ENCODE results near the gene RABGAP1L.
"Not testable (repeated sequence)": the region's sequence is repeated elsewhere in the genome, so short reads cannot be mapped to it uniquely, and the experiment has no call there.

The RABGAP1L gene

GRCh38 chr1:174837386-174837785, 678.1 kb downstream of the RABGAP1L start:
- no peak for DNase-seq (ENCODE audit: extremely low read depth in 1 of 2, low read depth in 1 of 2)

GRCh38 chr1:174839211-174839610, 679.9 kb downstream of the RABGAP1L start:
- no peak for DNase-seq (ENCODE audit: extremely low read depth in 1 of 2, low read depth in 1 of 2)

- no peak for DNase-seq (ENCODE audit: extremely low read depth in 1 of 2, low read depth in 1 of 2)
Observed at GRCh38 chr1:174841747-174842146, 682.4 kb downstream of the RABGAP1L start.

- not testable (repeated sequence) for DNase-seq (ENCODE audit: extremely low read depth in 1 of 2, low read depth in 1 of 2)
Observed at GRCh38 chr1:174848593-174849560, 689.6 kb downstream of the RABGAP1L start.

GRCh38 chr1:174850726-174851125, 691.4 kb downstream of the RABGAP1L start:
- no peak for DNase-seq (ENCODE audit: extremely low read depth in 1 of 2, low read depth in 1 of 2)

- DNase-seq (ENCODE audit: extremely low read depth in 1 of 2, low read depth in 1 of 2) = no peak
Observed at GRCh38 chr1:174858301-174858700, 699.0 kb downstream of the RABGAP1L start.

GRCh38 chr1:174870319-174870718, 711.0 kb downstream of the RABGAP1L start:
- no peak for DNase-seq (ENCODE audit: extremely low read depth in 1 of 2, low read depth in 1 of 2)

GRCh38 chr1:174871886-174872285, 712.6 kb downstream of the RABGAP1L start:
- DNase-seq (ENCODE audit: extremely low read depth in 1 of 2, low read depth in 1 of 2) = no peak

GRCh38 chr1:174872615-174873058, 713.3 kb downstream of the RABGAP1L start:
- DNase-seq (ENCODE audit: extremely low read depth in 1 of 2, low read depth in 1 of 2) = no peak

GRCh38 chr1:174874331-174875053, 715.2 kb downstream of the RABGAP1L start:
- no peak for DNase-seq (ENCODE audit: extremely low read depth in 1 of 2, low read depth in 1 of 2)

GRCh38 chr1:174875306-174875705, 716.0 kb downstream of the RABGAP1L start:
- DNase-seq (ENCODE audit: extremely low read depth in 1 of 2, low read depth in 1 of 2) = no peak

- DNase-seq (ENCODE audit: extremely low read depth in 1 of 2, low read depth in 1 of 2) = no peak
Observed at GRCh38 chr1:174877208-174877673, 717.9 kb downstream of the RABGAP1L start.

GRCh38 chr1:174880171-174880570, 720.9 kb downstream of the RABGAP1L start:
- DNase-seq (ENCODE audit: extremely low read depth in 1 of 2, low read depth in 1 of 2) = no peak

- no peak for DNase-seq (ENCODE audit: extremely low read depth in 1 of 2, low read depth in 1 of 2)
Observed at GRCh38 chr1:174883409-174883808, 724.1 kb downstream of the RABGAP1L start.

GRCh38 chr1:174884038-174884437, 724.7 kb downstream of the RABGAP1L start:
- DNase-seq (ENCODE audit: extremely low read depth in 1 of 2, low read depth in 1 of 2) = no peak

- no peak for DNase-seq (ENCODE audit: extremely low read depth in 1 of 2, low read depth in 1 of 2)
Observed at GRCh38 chr1:174884566-174884965, 725.2 kb downstream of the RABGAP1L start.

GRCh38 chr1:174890024-174890423, 730.7 kb downstream of the RABGAP1L start:
- DNase-seq (ENCODE audit: extremely low read depth in 1 of 2, low read depth in 1 of 2) = no peak

- no peak for DNase-seq (ENCODE audit: extremely low read depth in 1 of 2, low read depth in 1 of 2)
Observed at GRCh38 chr1:174892016-174892415, 732.7 kb downstream of the RABGAP1L start.

GRCh38 chr1:174894117-174894762, 734.9 kb downstream of the RABGAP1L start:
- DNase-seq (ENCODE audit: extremely low read depth in 1 of 2, low read depth in 1 of 2) = no peak

GRCh38 chr1:174895610-174896009, 736.3 kb downstream of the RABGAP1L start:
- DNase-seq (ENCODE audit: extremely low read depth in 1 of 2, low read depth in 1 of 2) = not testable (repeated sequence)
